GM23248 (cell line): ENCODE data around the gene UBE2V1.

Experiments
- EZH2 ChIP-seq: fragments of 200-600 bp; sonication (generic); IDR thresholded peaks from 2 replicates; pipeline ENCODE4 v1.6.1; 2018; ENCODE audit warnings: antibody characterized with exemption, mild to moderate bottlenecking; ENCODE audit not compliant: insufficient read depth, poor library complexity, severe bottlenecking
- EZH2phosphoT487 ChIP-seq: fragments of 200-600 bp; sonication (generic); IDR thresholded peaks from 2 replicates; pipeline ENCODE4 v1.6.1; 2018; ENCODE audit warnings: antibody characterized with exemption, moderate library complexity, mild to moderate bottlenecking, low read depth; ENCODE audit not compliant: insufficient read depth

- no peak for TF ChIP-seq EZH2phosphoT487
- no peak for TF ChIP-seq EZH2
These were observed 58.8 kb downstream of the UBE2V1 start for GRCh38 chr20:50054231-50054547.
